GM19328 (cell line): ENCODE results near the gene G6PC3.
"Not testable (repeated sequence)": the region's sequence is repeated elsewhere in the genome, so short reads cannot be mapped to it uniquely, and the experiment has no call there.

Experiments
- ATAC-seq: cut with Tn5 transposase; IDR thresholded peaks from one replicate; pipeline ENCODE4 v1.9.1; 2021; ENCODE audit warnings: mild to moderate bottlenecking, moderate library complexity; ENCODE audit not compliant: unreplicated experiment

G6PC3 gene

DNA sequence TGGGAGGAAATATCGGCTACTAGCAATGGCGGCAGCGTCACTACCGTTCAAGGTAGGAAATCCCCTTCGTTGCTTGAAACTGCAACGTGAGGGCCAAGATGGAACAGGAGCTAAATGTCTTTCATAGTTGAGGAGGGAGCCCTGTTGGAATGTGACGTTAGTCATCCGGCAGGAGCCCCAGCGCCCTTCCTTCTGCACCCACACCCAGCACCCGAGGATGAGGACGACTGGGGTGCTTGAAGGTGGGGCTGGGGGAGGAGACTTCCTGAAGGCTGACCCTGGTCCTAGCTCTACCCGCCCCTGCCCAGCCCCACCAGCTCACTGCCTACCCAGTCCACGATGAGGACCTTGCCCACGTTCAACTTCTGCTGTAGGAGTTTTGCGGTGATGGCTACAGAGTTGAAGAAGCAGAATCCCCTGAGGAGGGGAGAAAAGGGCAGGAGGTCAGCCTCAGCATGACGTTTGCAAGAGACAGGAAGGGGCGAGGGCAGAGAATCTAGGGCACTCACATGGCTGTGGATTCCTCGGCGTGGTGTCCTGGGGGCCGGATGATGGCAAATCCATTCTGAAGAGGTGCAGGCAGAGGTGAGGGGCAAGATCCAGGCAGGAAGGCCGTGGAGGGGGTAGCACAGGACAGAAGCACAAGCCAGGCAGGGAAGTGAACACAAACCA, 11.9 kb downstream of the G6PC3 start:
- no peak for ATAC-seq

DNA sequence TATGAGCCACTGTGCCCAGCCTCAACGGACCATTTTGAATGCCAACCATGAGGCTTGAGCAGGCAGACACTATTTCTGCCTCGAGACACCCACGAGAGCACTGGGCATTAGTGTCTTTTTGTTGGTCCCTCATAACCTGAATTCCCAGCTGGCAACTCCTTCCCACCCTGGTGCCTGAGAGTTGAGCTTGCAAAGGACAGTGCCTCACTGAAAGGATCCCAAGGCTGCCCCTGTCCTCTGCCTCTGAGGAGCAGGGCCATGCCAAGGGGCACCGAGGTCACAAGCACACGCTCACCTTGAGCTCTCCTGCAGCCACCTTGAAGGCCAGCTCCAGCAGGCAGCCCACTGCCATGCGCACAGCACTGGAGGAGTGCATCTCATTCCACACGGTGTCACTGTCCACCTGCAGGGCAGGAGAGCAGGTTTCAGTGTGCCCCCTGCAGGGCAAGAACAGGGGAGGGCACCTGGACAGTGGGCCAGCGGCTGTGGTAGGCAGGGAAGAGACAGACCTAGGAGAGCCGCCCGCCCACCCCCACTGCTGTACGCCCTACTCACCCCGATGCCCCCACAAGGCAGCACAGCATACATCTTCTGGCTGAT, 12.8 kb downstream of the G6PC3 start:
- no peak for ATAC-seq

DNA sequence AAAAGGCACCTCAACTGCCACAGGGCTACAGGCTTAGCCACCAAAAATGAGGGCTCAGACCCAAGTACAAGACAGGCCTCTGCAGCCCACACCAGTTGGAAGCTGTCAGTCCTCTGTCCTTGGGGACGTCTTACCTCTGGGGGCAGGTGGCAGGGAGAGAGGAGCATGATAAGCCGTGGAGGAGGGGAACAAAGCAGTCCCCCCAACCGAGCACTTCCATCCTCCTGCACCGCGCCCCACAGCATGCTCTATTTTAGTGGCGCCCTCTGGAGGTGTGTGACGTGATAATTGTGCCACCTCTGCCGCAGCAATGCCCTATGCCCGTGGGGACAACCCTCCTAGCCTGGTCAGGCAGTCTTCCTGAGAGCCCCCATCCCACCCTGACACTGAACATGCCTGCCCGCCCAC, 13.6 kb downstream of the G6PC3 start:
- ATAC-seq = no peak

DNA sequence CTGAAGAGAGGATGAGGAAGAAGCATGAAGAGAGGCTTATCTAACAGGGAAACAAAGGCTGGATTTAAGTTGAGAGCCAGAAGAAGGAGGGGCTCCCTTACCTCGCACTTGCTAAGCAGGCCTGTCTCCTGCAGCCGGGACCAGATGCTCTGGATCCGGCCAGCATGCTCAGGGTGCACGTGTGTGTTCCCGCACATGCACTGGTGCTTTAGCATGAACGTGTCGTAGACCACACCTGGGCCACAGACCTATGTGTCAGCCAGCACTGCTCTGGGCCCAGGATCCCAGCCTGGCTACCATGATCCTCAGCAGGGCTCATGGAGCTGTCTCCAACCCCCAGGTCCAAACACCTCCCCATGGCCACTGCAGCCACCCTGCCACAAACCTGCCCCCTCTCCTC, 14.4 kb downstream of the G6PC3 start:
- no peak for ATAC-seq

DNA sequence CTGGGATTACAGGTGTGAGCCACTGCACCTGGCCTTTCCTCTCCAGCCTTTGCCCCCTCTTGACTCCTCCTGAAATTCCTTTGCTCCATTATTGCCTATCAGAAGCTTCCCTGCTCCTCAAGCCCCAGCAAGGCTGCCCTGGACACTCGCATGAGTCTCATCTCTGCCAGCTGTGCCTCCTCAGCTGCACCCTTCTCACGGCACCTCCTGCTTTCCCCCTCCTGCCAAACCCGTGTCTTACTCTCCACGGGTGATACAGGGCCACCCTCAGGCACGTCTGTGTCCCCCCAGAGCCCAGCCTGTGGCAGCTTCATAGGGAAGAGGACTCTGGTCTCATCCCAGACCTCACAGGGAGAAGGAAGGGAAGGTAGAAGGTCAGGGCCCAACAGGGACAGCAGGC, 15.4 kb downstream of the G6PC3 start:
- no peak for ATAC-seq

DNA sequence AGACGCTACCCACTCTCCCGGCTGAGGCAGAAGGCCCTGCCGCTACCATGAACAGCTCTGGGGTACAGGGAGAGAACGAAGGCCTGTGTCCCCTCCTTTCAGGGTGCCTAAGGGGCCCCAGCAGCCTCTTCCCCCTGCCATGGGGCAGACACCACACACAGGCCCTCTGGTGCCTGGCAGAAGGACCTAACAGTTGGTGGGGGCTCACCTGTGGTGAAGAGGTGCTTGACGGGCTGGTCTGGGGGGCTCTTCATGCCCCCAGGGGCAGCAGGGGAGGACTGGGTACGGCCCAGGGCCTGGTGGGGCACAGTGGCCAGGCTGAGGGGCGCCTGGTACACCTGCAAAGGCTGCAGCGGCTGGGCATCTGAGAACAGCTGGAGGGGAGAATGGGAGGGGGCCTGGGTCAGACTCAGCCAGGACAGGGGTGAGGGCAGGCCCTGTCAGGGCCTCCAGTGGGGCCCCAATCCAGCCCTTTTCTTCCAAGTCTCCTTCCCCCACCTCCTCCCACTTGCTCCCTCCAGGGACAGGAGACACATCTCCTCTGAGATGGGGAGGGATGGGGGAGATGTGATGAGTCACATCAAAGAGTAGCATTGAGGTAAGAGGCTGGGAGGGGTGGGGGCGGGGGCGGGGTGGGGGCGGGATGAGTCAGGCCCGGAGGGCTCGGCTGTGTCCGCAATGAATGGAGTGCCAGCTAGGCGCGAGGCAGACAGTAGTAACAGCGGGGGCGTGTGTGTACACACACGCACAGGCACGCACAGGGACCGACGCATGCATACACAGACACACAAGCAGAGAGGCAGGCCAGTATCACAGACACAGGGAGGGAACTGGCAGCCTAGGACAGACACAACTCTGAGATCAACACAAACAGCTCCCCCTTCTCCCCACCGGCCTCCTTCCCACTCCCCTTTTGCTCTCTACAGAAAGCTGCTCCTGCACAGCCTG, 16.1 kb downstream of the G6PC3 start:
- no peak for ATAC-seq

DNA sequence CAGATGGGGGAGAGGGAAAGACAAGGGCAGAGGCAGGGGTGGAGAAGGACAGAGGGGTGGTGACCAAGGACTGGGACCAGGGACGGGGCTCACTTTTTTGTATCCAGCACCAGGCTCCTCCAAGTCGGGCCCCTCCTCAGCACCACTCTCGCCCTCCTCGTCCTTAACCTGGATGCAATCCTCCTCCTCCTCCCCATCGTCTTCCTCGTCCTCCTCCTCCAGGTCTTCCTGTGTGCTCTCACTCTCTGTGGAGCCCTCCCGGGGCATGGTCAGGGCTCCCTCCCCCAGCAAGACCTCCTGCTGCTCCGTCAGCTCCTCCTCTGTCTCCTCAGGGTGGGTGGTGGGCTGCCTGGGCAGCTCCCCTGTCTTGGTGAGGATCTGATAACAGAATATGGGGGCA, 16.8 kb downstream of the G6PC3 start:
- no peak for ATAC-seq

DNA sequence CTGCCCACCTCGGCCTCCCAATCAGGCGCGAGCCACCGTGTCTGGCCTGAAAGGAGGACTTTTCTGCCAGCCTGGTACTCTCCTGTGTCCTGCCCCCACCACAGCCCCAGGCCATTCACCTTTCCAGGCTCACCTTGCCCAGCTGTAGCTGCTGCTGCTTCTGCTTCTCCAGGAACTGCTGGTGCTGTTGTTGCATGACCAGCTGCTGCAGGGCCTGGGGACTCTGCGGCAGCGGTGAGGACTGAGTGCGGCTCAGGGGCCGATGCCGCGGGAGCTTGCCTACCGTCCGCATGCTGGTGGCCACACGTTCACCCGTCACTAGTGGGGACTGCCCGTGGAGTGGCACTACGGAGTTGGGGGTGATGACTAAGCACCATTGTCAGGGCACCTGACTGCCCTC, 17.7 kb downstream of the G6PC3 start:
- ATAC-seq = no peak

DNA sequence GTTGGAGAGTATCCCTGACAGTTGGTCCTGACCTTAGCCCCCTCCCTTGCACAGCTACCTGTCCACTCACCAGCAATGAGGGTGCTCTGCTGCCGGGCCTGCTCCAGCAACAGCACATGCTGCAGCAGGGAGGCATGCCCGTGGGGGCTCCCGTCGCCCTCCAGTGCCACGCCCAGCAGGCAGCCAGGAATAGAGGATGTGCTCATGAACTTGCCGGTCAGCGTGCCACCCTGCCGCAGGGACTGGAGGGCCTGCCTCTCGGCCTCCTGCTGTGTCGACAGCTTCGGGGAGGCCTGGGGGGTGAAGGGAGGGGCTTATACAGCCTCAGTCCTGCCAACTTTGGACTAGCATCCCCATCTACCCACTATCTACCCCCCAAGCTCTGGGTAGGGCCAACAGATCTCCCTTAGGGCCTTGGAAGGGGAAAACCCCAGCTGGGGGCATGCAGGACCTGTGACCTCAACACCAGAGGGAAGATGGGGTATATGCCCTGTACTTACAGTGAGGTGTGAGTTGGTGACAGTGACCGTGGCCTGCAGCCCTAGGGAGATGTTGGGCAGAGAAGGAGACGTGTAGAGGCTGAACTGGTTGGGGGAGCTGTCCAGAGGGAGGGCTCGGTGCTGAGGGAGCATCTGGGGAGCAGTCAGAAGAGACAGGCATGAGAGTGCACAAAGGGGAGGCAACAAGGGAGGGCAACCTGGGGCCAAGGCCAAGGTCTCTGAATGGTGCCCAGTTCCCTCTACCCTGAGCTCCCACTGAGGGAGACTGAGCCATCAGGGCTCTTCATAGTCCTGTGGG, 20.9 kb downstream of the G6PC3 start:
- ATAC-seq = no peak

DNA sequence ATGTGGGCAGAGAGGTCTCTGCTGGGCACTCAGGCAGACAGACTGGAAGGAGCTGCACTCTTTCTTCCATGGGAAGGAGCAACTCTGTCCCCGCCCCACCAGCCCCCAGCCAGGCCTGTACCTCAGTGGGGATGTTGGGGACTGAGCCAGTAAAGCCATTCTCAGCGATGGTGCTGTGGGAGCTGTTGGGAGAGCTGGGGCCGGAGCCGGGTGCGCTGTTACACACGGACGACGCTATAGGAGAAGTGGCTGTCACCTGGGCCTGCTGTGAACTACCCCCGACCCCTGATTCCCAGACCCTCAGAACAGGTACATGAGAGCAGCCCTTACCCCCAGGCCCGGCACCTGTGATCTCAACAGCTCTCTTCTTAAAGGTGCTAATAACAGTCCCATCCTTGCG, 21.5 kb downstream of the G6PC3 start:
- ATAC-seq = no peak

DNA sequence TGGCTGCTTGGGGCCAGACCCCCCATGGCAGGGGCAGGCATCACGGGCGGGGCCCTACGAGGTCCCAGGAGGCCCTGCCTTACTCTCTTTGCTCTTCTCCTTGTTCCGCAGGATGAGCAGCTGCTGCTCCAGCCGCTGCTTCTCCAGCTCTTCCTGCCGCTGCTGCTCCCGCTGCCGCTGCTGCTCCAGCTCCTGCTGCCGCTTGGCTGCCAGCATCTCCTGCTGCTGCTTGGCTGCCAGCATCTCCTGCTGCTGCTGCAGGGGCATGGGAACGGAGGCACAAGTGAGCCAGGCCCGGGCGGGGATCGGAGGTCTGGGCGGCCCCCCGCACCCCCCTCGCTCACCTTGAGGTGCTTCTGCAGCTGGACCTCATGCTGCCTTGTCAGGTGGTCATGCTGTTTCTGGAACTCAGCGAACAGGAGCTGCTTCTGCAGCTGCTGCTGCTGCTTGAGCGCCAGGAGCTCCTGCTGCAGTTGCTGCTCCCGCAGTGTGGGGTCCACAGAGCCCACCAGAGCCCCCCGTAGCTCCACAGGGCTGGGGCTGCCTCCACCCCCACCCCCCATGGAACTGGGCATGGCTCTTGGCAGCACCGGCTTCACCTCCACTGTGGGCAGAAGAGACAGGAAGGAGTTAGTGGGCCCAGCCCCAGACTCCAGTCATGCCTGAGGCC, 22.8 kb downstream of the G6PC3 start:
- no peak for ATAC-seq

DNA sequence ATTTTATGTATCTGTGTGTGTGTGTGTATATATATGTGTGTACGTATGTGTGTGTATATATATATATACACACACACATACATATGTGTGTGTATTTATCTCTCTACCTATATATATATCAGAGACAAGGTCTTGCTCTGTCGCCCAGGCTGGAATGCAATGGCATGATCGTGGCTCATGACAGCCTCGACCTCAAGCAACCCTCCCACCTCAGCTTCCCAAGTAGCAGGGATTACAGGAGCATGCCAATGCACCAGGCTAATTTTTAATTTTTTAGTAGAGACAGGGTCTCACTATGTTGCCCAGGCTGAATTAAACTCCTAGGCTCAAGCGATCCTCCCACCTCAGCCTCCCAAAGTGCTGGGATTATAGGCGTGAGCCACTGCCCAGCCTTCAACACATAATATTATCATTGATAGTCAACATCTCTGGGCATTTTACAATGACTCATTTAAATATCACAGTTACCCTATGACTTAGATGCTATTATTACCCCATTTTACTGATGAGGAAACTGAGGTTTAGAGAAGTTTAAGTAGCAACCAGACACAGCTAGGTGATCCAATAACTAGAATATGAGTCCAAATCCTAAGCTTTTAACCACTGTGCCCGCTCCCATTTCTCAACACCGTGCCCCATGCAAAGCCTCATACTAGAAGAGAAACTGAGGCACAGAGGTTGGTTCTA, 24.3 kb downstream of the G6PC3 start:
- ATAC-seq = no peak

DNA sequence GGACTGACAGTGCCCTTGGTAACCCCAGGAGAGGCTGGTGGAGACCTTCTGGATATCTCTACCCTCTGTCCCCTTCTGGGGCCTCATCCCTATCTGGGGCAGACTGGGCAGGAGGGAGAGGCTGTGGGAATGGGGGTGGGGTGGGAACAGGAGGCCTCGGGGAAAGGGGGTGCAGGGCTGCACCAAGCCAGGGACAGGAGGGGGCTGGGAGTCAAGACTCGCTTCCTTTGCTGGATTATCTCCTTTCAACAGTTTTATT, 24.8 kb downstream of the G6PC3 start:
- ATAC-seq = no peak

DNA sequence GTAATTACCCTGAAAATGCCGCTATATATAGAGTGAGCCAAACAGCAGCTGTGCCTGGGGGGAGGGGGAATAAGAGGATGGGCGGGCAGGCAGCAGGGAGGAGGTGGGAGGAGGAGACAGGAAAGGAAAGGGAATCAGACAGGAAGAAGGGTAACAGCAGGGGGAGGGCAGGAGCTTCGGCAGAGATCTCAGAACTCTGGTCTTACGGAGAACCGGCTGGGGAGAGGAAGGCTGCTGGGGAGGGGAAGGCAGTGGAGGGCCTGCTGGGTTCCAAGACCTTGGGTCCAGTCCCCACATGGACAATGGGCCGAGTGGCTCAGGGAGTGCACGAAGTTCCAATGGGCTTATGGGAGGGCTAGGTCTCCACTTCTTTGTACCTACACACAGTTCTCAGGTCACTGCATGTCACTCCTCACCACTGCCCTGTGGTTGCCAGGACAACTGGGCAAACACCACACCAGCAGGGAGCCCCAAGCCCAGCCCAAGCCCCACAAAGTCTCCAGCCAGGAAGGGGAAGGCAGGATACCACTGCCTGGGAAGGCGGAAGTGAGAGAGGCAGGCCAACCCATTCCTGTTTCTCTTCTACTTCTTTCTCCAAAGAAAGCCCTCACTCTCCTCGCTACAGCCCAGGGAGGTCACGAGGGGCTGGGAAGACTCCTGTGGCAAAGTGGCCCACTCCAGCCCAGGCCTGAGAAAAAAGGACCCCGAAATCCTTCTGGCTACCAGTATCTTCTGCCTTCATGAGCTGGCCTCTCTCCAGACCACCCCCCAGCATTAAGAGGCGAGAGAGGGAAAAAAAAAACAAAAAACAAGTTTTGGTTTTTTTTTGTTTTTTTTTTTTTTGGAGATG, 25.3 kb downstream of the G6PC3 start:
- no peak for ATAC-seq

DNA sequence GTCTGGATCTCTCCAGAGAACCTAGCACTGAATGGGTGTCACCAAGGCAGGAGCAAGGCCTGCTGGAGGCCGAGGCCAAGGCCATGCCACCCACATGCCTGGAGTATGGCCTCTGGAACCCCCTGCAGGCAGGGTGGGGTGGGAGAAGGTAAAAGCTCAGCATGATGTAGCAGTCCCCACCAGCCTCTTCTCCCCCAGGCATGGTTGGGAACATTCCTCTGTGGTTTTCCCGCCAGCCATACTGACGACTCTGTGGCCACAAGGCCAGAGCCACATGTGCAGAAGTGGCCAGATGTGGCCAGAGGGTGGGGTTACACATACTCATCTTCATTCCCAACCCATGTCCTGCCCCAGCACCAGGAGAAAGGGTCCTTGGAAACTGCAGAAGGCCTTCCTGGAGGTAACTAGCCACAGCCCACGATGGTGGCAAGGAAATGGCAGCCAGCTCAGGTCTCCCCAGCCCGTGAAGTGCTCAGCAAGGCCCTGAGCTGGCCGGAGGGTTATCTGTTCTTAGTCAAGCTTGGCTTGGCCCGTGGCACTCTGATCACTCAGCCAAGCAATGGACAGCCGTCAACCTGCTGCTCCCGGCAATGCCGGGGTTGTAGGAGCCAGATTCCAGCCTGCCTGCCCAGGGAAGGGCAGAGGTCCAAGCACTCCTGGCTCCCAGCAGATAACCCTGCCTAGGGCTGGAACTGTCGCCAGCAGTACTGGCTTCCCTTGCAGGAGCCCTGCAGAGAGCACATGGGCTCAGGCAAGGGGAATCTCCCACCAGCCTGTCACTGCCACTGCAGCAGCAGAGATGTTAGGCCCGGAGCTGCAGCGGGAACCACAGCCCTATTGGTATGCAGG, 26.8 kb downstream of the G6PC3 start:
- no peak for ATAC-seq

DNA sequence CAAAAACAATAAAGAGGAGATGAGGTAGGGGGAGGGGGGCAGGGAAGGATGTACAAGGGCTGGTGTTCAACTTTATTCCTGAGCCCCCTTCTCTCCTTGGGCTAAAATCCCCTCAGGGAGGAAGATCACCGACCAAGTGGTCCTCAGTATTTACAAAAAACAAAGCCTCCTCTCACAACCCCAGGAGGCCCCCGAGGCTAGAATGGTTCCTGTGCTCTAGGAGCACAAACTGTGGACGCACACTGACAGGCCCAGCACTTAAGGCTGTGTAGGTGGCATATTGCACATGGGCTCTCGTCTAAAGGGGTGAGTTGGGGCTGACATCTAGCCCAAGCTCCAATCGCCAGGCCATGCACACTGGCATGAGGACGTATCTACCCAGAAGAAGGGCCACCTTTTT, 31.3 kb downstream of the G6PC3 start:
- ATAC-seq = not testable (repeated sequence)

DNA sequence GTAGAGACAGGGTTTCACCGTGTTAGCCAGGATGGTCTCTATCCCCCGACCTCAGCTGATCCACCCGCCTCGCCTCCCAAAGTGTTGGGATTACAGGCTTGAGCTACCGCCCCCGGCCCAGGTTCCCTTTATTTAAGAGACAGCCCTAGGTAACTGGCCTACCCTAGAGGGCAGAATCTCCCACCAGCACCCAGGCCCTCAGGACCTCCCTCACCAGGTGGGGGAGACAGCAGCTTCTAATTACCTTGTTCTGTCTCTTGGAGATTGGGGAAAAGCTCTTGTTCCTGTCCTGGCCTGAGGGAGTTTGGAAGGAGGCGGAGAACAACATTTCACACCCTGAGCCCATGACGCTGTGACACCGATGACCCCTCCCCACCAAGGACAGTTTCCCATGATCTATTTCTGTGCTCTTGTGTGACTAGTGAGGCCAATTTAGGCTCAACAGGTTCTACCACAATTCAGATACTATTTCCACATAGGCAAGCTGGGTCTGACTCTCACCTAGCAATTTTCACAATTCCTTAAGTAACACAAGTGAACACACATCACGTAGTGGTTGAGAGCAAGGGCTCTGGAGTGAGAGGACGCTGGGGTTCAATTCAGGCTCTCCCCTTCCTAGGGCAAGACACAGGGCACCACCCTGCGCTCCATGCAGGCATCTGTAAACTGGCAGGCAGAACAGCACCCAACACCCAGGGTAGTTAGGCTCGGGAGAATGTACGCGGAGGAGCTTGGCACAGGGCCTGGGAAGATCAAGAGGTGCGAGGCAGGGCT, 32.5 kb downstream of the G6PC3 start:
- ATAC-seq = no peak

DNA sequence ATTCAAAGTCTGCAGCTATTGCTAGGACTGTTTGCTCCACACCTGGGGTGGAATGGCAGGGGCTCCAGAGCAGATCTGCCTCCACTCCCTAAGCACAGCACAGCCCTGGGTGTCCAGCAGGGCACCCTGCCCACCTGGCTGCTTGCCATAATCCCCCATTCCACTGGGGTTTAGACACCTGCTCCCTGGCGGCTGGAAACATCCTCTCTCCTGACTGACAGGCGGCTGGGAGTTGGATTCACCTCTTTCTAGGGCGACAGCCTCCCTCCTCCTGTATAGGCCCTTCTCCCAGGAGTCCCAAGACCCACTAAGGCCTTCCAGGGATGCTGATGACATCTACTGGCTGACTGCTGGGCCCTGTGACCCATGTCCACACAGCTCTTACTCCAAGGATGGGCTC, 34.9 kb downstream of the G6PC3 start:
- ATAC-seq = no peak
